Measurements from ENCODE around the gene PDLIM7. TPM values are rescaled to one million over a fixed set of nuclear protein-coding genes. Genes with fewer than 3 reads are reported as not detected.
A peak's percentile ranks its signal among the peaks of the same experiment; 100 is the strongest.

Gene PDLIM7
- total RNA-seq, 2 experiments from 2014 or later, result 38.8 to 58.0 TPM

GRCh38 chr5:177437623-177438022 is 59.8 kb downstream of the PDLIM7 start:
- BruUV-seq (replicated peaks), result TSS peak; percentile 27
- Histone ChIP-seq H3K79me2 (ENCODE audit: insufficient read depth, low read depth, low read length) (no peaks in the 10 kb centered on the region), H3K9me3 (ENCODE audit: low read length) (no peaks in the 10 kb centered on the region), H3K36me3 (ENCODE audit: insufficient read depth, low read length) (peaks cover 91% of the 10 kb centered on the region), H2AFZ (ENCODE audit: low read length) (no peak overlapping the region), H3K27ac (ENCODE audit: low read depth, low read length, poor library complexity, severe bottlenecking) (no peak overlapping the region), H4K20me1 (ENCODE audit: insufficient read depth, low read length) (peaks cover 3% of the 10 kb centered on the region; the same call in 1 of the 2 replicates), H3K9me2 (ENCODE audit: insufficient read depth, low read length) (no peaks in the 10 kb centered on the region), H3K4me2 (ENCODE audit: low read length) (no peak overlapping the region), H3K4me3 (ENCODE audit: low read depth, low read length, poor library complexity, severe bottlenecking) (no peak overlapping the region), H3K4me1 (ENCODE audit: insufficient read depth, low read length, poor library complexity, severe bottlenecking) (no peaks in the 10 kb centered on the region)
- ChIA-PET CTCF (ENCODE audit: unreplicated experiment) (no interaction called here), POLR2A (no interaction called here)
- TF ChIP-seq EZH2phosphoT487 (IDR thresholded peaks at IDR 0.05; ENCODE audit: borderline replicate concordance, low read depth, low read length), result no peak
- intact Hi-C loops (cut with micrococcal nuclease; ENCODE audit: unreplicated experiment), result no loop called here
- no peak for DNase-seq (ENCODE audit: low spot score)

- Histone ChIP-seq H3K27ac (ENCODE audit: low read depth, low read length, poor library complexity, severe bottlenecking) (no peak overlapping the region), H2AFZ (ENCODE audit: low read length) (no peak overlapping the region), H3K9me3 (ENCODE audit: low read length) (no peaks in the 10 kb centered on the region), H3K79me2 (ENCODE audit: insufficient read depth, low read depth, low read length) (no peaks in the 10 kb centered on the region), H3K36me3 (ENCODE audit: insufficient read depth, low read length) (peaks cover 85% of the 10 kb centered on the region), H4K20me1 (ENCODE audit: insufficient read depth, low read length) (peaks cover 9% of the 10 kb centered on the region), H3K9me2 (ENCODE audit: insufficient read depth, low read length) (no peaks in the 10 kb centered on the region), H3K4me1 (ENCODE audit: insufficient read depth, low read length, poor library complexity, severe bottlenecking) (peaks cover 16% of the 10 kb centered on the region), H3K4me2 (ENCODE audit: low read length) (no peak overlapping the region), H3K4me3 (ENCODE audit: low read depth, low read length, poor library complexity, severe bottlenecking) (no peak overlapping the region)
- intact Hi-C loops (cut with micrococcal nuclease; ENCODE audit: unreplicated experiment), result no loop called here
- no peak for DNase-seq (ENCODE audit: low spot score)
- POLR2A ChIA-PET, result no interaction called here
- BruUV-seq (replicated peaks), result no TSS peak
- no peak for TF ChIP-seq EZH2phosphoT487 (IDR thresholded peaks at IDR 0.05; ENCODE audit: borderline replicate concordance, low read depth, low read length)
- TF ChIP-seq CTCF (conservative IDR thresholded peaks at IDR 0.05; ENCODE audit: low read length), result no peak
- CTCF ChIA-PET (ENCODE audit: unreplicated experiment), result no interaction called here
These were observed 61.4 kb downstream of the PDLIM7 start for GRCh38 chr5:177435847-177436536.

GRCh38 chr5:177434942-177435738 is 62.3 kb downstream of the PDLIM7 start:
- no peak overlapping the region for H3K4me2 ChIP-seq (ENCODE audit: low read length)
- CTCF ChIA-PET (ENCODE audit: unreplicated experiment), result no interaction called here
- H3K36me3 ChIP-seq (ENCODE audit: insufficient read depth, low read length), result peaks cover 77% of the 10 kb centered on the region
- H3K79me2 ChIP-seq (ENCODE audit: insufficient read depth, low read depth, low read length), result peaks cover under 1% of the 10 kb centered on the region; the same call in 1 of the 2 replicates
- POLR2A ChIA-PET, result no interaction called here
- H3K9me3 ChIP-seq (ENCODE audit: low read length), result no peaks in the 10 kb centered on the region
- no peak for DNase-seq (ENCODE audit: low spot score)
- H3K27ac ChIP-seq (ENCODE audit: low read depth, low read length, poor library complexity, severe bottlenecking), result no peak overlapping the region
- no TSS peak for BruUV-seq (replicated peaks)
- no peak overlapping the region for H2AFZ ChIP-seq (ENCODE audit: low read length)
- peaks cover 9% of the 10 kb centered on the region for H4K20me1 ChIP-seq (ENCODE audit: insufficient read depth, low read length)
- TF ChIP-seq EZH2phosphoT487 (IDR thresholded peaks at IDR 0.05; ENCODE audit: borderline replicate concordance, low read depth, low read length) (no peak), CTCF (conservative IDR thresholded peaks at IDR 0.05; ENCODE audit: low read length) (no peak)
- intact Hi-C loops (cut with micrococcal nuclease; ENCODE audit: unreplicated experiment), result no loop called here
- H3K9me2 ChIP-seq (ENCODE audit: insufficient read depth, low read length), result no peaks in the 10 kb centered on the region
- H3K4me1 ChIP-seq (ENCODE audit: insufficient read depth, low read length, poor library complexity, severe bottlenecking), result peaks cover 25% of the 10 kb centered on the region
- H3K4me3 ChIP-seq (ENCODE audit: low read depth, low read length, poor library complexity, severe bottlenecking), result no peak overlapping the region

All from OCI-LY7 (cell line).